HG02852 (cell line): ENCODE measurements around the gene DIPK2A.

ENCODE experiments used
- ATAC-seq: cut with Tn5 transposase; IDR thresholded peaks from one replicate; pipeline ENCODE4 v1.9.1; 2021; ENCODE audit warnings: mild to moderate bottlenecking, moderate library complexity; ENCODE audit not compliant: unreplicated experiment

Gene DIPK2A, protein sequence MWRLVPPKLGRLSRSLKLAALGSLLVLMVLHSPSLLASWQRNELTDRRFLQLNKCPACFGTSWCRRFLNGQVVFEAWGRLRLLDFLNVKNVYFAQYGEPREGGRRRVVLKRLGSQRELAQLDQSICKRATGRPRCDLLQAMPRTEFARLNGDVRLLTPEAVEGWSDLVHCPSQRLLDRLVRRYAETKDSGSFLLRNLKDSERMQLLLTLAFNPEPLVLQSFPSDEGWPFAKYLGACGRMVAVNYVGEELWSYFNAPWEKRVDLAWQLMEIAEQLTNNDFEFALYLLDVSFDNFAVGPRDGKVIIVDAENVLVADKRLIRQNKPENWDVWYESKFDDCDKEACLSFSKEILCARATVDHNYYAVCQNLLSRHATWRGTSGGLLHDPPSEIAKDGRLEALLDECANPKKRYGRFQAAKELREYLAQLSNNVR

DNA sequence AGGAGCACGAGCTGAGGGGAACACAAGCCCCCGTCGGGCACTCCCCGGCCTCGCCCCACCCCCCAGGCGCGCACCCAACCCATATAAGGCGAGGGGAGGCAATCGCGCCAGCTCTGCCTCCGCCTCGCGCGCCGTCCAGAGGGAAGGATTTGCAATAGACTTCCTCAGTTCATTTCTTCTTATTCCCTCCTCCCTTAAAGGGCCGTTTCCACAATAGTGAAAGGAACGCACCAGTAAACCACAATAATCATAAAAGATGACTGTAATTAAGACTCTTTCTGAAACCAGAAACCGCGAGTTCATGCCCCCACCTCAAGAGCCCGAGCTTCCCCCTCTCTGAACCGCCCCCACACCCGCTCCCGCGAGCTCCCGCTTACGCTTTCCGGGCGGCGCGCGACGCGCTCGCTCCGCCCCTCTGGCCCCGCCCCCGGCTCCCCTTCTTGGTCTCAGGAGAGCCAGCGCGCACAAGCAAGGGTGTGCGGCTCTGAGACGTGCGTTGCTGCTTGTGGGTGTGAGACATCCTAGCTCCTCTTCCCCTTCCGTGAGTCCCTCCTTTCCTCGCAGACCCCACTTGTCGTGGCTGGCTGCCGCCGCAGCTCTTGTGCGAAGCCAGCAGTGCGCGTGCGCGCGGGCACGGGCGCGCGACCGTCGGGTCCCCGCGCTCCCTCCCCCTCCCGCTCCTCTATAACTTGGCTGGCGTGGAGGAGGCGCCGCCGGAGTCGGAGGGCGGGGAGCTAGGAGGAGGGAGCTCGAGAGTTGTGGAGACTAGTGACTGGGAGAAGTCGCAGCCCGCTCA, at the start of gene DIPK2A:
TSS of gene DIPK2A (plus strand) at position 465 of the 796 bp plus-strand sequence. CDS start 510 bp downstream, outside the sequence.
- peak; percentile 54 for ATAC-seq

DNA sequence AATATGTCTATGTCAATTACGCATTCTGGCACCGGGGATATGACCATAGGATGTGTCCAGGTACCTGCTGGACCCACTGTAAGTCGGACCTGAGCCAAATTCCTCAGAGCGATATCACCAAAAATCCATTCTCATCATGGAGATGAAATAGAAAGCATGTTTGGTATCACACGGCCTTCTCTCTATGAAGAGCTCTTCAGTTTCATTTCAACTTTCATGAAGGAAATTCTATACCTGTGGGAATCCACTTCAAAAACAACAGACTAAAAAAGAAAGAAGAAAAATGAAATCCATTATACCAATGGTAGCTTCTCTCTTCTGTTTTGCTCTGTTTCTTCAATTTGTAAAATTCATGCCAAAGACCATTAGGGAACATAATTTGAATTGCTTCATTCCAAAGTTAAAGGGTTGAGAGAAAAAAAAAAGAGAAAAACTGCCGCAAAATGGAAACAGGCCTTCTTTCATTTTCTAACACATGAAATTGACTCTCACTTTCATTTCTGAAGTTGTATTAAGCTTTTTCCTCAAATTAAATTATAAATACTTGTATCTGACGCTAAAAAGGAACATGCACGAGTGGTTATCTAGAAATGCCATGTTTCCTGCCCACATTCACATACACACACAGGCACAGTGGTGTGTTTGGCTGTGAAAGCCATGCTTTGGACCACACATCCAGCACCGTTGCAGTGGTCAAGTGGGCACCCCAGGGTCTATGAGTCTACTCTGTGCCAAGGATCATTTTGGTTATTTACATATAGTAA, 46.9 kb upstream of the DIPK2A start:
- peak; percentile 74 for ATAC-seq

- no peak for ATAC-seq
These were observed 43.6 kb upstream of the DIPK2A start for GRCh38 chr3:143928056-143928455.

- ATAC-seq = no peak
These were observed 42.9 kb upstream of the DIPK2A start for GRCh38 chr3:143928541-143929255.

DNA sequence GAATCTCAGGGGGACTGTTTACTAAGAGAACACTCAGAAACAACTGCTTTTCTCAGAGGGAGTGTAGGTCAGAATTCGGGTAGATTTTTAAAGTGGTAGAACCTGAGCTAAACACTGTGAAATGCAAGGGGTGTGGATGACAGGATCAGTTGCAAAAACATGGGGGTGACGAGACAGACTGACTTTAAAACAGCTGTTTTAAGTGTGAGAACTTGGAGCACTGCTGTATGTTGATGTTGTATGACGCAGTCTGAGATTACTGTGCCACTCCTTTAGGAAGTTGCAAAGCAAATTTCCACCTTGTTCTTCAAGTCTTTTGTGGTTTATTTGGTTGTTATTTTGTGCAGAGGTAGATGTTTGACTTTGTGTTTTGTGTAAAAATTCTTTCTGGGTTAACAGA, 36.8 kb upstream of the DIPK2A start:
- no peak for ATAC-seq

- no peak for ATAC-seq
These were observed 35.9 kb upstream of the DIPK2A start for GRCh38 chr3:143935678-143936077.

DNA sequence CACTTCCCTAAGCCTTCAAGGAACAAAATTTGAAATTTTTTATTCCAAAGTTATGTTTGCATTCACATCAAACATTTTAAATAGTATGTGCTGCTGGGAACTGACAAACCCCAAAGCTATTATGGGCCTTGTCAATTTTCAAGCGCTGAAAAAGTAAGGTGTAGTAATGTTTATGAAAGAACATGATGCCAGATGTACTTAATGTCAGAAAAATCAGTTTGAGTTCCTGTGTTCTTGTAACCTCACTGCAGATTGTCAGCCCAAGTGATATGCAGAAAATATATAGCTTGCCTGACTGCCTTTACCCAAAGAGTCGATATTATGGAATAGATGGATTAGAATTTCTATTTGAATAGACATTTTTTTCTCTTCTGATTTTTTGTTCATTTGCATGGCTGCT, 20.8 kb upstream of the DIPK2A start:
- ATAC-seq = no peak

DNA sequence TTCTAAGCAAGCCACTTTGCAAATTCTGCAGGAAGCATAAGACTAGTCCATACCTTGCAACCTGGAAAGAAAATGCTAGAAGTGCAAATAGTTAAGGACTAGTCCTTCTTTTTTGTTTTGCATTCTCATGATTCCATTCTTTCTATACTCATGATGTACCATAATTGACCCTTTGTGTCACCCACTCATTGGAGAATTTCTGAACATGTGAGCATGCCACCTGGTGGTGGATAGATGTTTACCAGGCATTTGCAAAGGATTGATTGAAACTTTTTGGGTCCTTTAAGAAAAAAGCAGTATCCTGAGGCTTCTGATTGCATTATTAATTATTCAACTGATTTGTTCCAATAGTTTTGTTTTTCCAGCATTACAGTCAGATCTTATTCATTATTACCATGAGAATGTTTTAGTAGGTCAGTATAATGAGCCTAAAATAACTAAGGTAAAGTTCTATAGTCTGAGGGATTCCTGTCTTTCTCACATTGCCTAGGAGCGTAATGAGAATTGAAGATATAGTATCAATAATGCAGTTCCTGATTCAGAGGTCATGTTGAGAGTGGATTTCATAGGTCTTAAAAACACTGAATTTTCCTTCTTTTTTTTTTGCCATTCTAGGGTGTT, 20.2 kb upstream of the DIPK2A start:
- ATAC-seq = peak; percentile 74

DNA sequence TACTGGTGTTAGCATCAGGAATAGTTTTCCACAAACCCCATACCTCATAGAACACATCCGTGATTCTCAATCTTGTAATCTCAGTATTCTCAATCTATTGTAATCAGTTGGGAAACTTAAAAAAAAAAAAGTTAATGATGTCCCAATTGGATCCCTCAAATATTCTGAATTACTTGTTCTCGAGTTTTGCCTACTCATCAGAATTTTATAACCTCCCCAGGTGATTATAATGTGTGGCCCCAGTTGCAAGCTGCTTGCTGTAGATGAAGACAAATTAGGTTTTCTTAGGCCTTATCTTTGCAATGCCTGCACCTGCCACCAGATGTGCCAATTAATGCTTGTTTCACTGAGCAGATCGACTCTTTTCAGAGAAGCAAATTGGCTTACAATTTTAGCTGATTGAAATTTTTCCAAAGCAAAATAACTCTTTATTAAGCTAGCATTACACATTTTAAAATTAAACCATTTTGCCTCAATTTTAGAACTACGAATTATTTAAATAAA, 19.0 kb upstream of the DIPK2A start:
- ATAC-seq = no peak

- ATAC-seq = no peak
These were observed 16.5 kb upstream of the DIPK2A start for GRCh38 chr3:143955113-143955512.

GRCh38 chr3:143956838-143957237, 14.8 kb upstream of the DIPK2A start:
- ATAC-seq = no peak

DNA sequence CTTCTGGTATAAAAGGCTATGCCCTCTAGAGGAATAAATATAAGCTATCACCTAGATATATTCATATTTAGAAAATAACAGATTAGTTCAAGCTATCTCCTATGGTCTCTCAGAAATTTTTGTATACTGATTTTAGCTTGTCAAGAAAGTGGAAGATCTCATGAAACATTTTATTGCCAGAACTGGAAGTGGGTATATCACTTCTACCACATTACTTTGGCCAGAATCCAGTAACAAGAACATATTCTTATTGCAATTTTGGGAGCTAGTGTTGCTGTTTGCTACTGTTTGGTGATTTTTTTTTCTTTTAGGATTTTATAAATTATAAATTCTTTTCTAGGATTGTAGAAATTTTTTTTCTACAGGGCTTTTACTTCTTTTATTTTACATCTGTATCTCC, 14.2 kb upstream of the DIPK2A start:
- ATAC-seq = no peak

DNA sequence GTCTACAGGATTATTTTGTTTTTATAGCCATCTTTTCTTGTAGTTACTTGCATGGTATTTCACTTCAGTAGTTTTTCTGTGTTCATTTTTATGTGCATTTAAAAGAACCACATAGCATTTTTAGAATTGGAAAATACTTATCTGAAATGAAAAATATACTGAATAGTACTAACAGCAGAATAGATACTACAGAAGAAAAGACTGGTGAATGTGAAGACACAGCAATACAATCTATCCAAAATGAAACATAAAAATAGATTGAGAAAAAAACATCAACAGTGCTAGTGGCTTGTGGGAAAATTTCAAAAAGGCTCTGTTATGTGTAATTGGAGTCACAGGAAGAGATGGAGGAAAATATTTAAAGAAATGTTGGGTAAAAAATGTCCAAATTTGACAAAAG, 12.7 kb upstream of the DIPK2A start:
- no peak for ATAC-seq

GRCh38 chr3:143961342-143961741, 10.3 kb upstream of the DIPK2A start:
- ATAC-seq = no peak

DNA sequence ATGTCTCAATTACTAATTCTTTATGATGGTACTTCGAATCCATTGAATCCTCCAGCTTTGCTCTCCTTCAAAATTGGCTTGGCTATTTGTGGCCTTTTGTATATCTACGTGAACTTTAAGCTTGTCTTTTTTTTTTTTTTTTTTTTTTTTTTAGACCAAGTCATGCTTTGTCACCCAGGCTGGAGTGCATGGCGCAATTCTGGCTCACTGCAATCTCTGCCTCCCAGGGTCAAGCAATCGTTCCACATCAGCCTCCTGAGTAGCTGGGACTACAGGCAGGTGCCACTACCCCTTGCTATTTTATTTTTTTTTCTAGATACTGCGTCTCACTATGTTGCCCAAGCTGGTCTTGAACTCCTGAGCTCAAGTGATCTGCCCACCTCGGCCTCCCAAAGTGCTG, 7.7 kb upstream of the DIPK2A start:
- no peak for ATAC-seq

DNA sequence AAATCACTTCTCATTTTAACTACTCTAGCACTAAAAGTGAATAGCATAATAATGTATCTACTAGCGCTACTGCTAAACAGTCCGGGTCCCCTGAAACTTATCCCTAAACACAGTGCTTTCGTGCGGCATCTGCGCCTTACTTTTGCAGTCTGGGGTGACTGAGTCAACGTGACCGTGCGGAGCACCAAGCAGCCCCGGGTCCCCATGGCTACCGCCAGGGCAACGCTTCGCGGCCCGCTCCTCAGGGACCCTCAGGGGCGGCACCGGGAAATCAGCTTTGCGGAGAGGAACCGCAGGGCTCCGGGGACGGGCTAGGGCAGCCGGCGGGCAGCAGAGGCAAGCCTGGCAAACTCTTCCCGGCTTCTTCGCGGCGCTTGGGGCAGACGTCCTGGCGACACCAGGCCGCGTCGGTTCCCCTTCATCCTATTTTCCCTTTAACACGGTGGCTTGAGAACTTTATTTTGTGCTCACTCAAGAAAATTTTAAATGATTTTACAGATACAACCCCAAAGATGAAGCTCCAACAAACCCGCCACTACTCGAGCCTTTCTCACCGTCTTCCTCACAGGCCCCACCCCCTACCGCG, 757 bp upstream of the DIPK2A start:
- peak; percentile 13 for ATAC-seq

DNA sequence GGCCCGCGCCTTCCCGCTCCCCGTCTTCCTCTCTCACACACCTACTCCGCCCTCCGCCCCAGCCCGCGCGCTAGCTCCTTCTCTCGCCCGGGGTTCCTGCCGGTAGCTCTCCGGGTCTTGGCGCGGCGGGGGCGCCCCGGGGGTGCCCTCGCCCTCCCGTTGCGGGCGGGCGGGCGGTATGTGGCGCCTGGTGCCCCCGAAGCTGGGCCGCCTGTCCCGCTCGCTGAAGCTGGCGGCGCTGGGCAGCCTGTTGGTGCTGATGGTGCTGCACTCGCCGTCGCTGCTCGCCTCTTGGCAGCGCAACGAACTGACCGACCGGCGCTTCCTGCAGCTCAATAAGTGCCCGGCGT, 507 bp downstream of the DIPK2A start:
- ATAC-seq = no peak

DNA sequence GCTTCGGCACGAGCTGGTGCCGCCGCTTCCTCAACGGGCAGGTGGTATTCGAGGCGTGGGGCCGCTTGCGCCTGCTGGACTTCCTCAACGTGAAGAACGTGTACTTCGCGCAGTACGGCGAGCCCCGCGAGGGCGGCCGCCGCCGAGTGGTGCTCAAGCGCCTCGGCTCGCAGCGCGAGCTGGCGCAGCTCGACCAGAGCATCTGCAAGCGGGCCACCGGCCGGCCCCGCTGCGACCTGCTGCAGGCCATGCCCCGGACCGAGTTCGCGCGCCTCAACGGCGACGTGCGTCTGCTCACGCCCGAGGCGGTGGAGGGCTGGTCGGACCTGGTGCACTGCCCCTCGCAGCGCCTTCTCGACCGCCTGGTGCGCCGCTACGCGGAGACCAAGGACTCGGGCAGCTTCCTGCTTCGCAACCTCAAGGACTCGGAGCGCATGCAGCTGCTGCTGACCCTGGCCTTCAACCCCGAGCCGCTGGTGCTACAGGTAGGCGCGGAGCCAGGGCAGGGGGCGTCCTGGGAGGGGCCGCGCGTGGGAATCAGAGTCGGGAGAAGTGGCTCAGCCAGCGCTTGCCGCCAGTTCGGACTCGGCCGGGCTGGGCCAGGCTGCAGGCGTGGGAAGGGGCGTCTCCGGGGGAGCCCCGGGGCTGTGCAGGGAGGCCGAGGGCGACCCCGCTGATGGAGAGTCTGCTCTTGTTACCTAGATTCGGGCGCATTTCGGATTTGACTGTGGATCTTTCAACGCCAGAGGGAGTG, 1.1 kb downstream of the DIPK2A start:
- ATAC-seq = peak; percentile 37
